ENCODE measurements around the gene GPRC5C.

Gene GPRC5C

GRCh38 chr17:74472890-74473289 lies 41.0 kb downstream of the GPRC5C start:
- DNase-seq (ENCODE audit: low read depth), result no peak
- TF ChIP-seq CTCF (IDR thresholded peaks at IDR 0.05; ENCODE audit: control insufficient read depth, extremely low read depth, insufficient read depth), result no peak
- no peak overlapping the region for H3K4me3 ChIP-seq (ENCODE audit: low read depth, low read length)

GRCh38 chr17:74473294-74473693 lies 41.4 kb downstream of the GPRC5C start:
- DNase-seq (ENCODE audit: low read depth), result no peak
- TF ChIP-seq CTCF (IDR thresholded peaks at IDR 0.05; ENCODE audit: control insufficient read depth, extremely low read depth, insufficient read depth), result no peak
- H3K4me3 ChIP-seq (ENCODE audit: low read depth, low read length), result no peak overlapping the region

GRCh38 chr17:74474043-74474792 lies 42.3 kb downstream of the GPRC5C start:
- H3K4me3 ChIP-seq (ENCODE audit: low read depth, low read length), result no peak overlapping the region
- TF ChIP-seq CTCF (IDR thresholded peaks at IDR 0.05; ENCODE audit: control insufficient read depth, extremely low read depth, insufficient read depth), result no peak
- no peak for DNase-seq (ENCODE audit: low read depth)

GRCh38 chr17:74475189-74475588 lies 43.3 kb downstream of the GPRC5C start:
- no peak for TF ChIP-seq CTCF (IDR thresholded peaks at IDR 0.05; ENCODE audit: control insufficient read depth, extremely low read depth, insufficient read depth)
- DNase-seq (ENCODE audit: low read depth), result no peak
- H3K4me3 ChIP-seq (ENCODE audit: low read depth, low read length), result no peak overlapping the region

GRCh38 chr17:74477411-74477810 lies 45.5 kb downstream of the GPRC5C start:
- no peak for DNase-seq (ENCODE audit: low read depth)
- TF ChIP-seq CTCF (IDR thresholded peaks at IDR 0.05; ENCODE audit: control insufficient read depth, extremely low read depth, insufficient read depth), result no peak

GRCh38 chr17:74478420-74479100 lies 46.7 kb downstream of the GPRC5C start:
- no peak for TF ChIP-seq CTCF (IDR thresholded peaks at IDR 0.05; ENCODE audit: control insufficient read depth, extremely low read depth, insufficient read depth)
- H3K4me3 ChIP-seq (ENCODE audit: low read depth, low read length), result no peak overlapping the region
- DNase-seq (ENCODE audit: low read depth), result no peak

More at GRCh38 chr17:74477411-74477810, 45.5 kb downstream of the GPRC5C start:
- no peak overlapping the region for H3K4me3 ChIP-seq (ENCODE audit: low read depth, low read length)

Data from LNCaP clone FGC (cell line).